ENCODE data around the gene SLCO1C1.

Gene SLCO1C1

GRCh38 chr12:20800160-20800559 lies 105.0 kb downstream of the SLCO1C1 start:
- no peak for DNase-seq

DNA sequence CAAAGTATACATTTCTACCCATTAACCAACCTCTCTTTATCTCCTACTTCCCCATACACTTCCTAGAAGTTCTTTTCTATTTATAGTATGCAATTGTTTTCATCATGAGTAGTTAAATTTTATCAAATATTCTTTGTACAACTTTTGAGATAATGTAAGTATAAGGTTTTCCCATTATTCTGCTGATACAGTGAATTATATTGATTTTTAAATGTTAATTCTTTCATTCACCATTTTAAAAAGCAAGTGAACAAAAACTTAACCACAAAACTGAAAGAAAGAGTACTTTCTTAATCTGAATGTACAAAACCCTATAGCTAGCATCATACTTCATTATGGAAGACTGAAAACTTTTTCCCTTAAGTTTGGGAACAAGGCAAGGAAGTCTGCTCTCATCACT lies 105.9 kb downstream of the SLCO1C1 start:
- no peak for DNase-seq

Measured in inflammatory macrophage treated with lipopolysaccharide for 4 hours (primary cell).